ENCODE data around the gene IRF2BP1.
A peak's percentile ranks its signal among the peaks of the same experiment; 100 is the strongest.
"Not testable (repeated sequence)": the region's sequence is repeated elsewhere in the genome, so short reads cannot be mapped to it uniquely, and the experiment has no call there.

IRF2BP1 gene

GRCh38 chr19:45901912-45902650 is 16.1 kb upstream of the IRF2BP1 start, which contains the start of gene MYPOP:
MYPOP (minus strand) TSS chr19:45902613; CDS start chr19:45901773, 840 bp downstream.
- DNase-seq = peak in 1 of 2 experiments; percentile 11

DNA sequence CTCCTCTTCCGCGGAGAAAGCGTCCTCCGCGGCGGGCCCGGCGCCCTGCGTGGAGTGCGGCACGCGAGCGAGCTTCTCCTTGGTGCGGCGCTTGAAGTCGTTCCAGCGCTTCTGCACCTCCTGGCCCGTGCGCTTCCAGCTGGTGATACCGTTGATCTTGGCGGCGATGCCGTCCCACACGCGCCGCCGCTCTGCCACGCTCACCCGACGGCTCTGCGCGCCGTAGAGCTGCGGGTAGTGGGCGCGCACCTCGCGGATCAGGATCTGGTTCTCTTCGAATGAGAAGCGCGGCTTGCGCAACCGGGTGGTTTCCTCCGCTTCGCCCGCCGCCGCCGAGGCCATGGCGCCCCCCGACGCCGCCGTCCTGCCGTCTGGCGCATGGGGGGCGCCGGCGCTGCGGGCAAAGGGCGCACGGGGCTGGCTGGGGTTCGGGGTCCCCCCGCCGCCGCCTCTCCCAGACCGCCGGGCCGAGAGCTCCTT is 15.5 kb upstream of the IRF2BP1 start:
- DNase-seq = peak; percentile 33 to 40

DNA sequence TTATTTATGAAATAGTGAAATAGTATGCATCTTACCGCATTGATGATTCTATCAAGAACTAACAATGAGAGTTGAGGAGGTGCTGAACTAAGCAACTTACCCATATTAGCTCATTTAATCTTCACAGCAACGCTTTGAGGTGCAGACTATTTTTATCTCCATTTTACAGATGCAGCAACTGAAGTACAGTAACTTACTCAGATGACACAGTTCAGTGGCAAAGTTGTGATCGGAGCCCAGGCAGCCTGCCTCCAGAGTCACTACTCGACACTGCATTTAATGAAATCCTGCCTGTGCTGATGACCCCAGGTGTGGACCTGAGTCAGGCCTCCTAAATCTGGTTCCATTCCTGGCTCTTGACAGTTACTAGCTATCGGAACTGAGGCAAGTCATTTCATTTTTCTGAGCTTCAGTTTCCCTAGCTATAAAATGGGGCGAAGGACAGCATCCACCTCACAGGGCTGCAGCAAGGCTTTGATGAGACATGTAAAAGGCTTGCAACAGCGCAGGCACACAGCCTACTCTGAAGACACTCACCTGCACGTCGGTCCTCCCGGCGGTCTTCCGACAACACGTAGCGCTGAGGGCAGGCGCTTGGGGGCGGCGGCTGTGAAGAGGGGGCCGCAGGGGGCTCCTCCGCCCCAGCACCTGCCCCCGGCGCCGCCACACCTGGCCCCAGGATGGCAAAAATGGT is 14.9 kb upstream of the IRF2BP1 start:
- no peak for DNase-seq

GRCh38 chr19:45899919-45900589 is 14.1 kb upstream of the IRF2BP1 start:
- no peak for DNase-seq

DNA sequence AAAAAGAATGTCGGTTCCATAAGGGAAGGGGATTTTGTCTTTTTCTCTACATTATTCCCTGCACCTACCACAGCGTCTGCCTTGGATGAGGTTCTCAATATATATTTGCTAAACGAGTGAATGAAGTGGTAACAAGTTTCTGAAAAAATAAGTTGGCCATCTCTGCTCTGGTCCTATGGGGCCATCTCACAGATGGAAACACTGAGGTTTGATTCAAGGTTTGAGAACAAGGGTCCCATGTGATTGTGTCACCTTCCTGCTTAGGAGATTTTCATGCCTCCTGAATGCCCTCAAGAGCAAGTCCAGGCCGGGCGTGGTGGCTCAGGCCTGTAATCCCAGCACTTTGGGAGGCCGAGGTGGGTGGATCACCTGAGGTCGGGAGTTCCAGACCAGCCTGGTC is 13.3 kb upstream of the IRF2BP1 start:
- DNase-seq = no peak

GRCh38 chr19:45897261-45897812 is 11.4 kb upstream of the IRF2BP1 start:
- no peak for DNase-seq

- not testable (repeated sequence) for DNase-seq
Observed at GRCh38 chr19:45895983-45896599, 10.2 kb upstream of the IRF2BP1 start.

- no peak for DNase-seq
Observed at GRCh38 chr19:45895519-45895972, 9.6 kb upstream of the IRF2BP1 start.

DNA sequence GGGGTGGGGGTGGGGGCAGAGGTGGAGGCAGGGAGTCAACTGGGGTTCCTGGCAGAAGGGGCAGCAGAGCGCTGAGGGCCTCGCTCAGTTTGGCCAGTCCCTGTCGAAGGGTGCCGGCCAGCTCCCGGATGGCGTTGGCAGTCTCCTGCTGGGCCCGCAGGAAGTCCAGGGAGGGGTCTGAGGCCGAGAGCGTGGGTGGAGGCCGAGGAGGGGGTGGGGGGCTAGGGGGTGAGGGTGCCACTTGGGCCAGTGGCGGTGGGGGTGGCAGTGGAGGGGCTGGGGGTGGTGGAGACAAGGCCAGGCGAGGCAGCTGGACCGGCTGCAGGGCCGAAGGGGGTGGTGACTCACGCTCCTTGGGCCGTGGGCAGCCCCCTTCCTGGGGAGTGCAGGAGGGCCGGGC is 4.9 kb upstream of the IRF2BP1 start:
- DNase-seq = no peak

GRCh38 chr19:45889210-45889885 is 3.4 kb upstream of the IRF2BP1 start:
- DNase-seq = no peak

DNA sequence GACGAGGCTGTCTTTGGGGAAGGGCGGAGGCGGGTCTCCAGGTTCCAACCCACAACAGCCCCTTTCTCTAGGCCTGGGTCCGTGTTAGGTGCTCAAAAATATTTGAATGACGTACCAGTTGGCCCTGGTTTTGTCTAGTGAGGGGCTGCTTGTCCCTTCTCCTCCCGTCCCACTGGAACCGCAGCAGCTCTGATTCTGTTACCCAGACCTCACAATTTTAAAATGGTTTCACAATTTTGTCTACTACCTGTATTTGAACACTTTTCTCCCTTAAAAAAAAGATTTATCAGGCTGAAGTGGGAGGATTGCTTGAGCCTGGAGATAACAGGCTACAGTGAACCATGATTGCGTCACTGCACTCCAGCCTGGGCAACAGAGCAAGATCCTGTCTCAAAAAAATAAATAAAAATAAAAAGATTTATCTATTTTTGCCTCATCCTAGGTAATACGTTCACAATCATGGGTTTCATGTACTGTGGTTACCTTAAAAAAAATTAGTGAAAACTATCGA is 1.3 kb upstream of the IRF2BP1 start:
- no peak for DNase-seq

- DNase-seq = peak; percentile 93 to 95
Observed at GRCh38 chr19:45886427-45887199, 672 bp upstream of the IRF2BP1 start.

GRCh38 chr19:45884682-45885555 is 1.0 kb downstream of the IRF2BP1 start:
- DNase-seq = peak; percentile 31 to 35

DNA sequence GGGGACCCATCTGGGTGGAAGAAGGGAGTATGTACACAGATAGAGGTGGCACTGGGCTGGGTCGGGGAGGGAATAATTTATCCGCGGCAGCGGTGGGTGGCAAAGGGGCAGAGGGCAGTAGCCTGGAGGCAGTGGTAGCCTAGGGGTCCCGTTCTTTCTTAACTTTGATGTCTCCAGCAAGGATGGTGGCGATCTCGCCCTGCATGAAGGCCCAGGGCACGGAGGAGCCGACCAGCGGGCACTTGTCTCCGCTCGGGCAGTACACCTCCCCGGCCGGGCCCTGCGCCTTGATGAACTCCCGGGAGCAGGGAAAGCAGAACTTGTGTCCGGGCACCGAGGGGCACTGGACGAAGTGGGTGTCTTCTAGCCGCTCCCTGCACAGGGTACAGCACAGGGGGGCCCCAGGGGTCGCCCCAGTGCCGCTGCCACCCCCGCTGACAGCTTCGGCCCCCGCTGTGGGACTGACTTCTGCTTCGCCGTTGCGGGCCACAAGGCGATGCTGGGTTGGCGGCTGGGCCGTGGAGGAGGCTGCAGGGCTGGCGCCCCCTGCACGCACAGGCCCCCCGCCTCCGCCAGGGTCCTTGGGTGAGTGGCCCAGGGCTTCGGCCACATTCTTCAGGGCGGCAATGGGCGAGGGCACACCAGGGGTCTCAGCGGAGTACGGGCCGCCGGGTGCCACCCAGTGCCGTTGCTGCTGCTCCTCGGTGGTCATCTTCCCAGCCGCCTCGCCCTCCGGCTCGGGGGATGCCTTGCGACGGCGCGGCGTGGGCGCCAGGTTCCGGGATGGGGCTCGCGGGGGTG is 1.9 kb downstream of the IRF2BP1 start:
- no peak for DNase-seq

DNA sequence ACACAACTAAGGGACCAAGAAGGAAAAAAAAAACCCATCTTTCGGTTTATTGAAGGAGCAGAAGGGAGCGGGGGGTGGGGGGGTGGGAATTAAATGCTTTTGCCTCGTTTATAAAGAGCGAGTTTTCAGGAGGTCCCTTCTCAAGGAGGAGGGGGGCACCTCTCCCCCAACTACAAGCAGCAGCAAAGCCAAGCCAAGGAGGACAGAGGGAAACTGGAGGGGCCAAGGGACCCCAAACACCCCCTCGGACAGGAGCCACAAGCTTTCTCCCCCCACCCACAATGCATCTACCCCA is 2.4 kb downstream of the IRF2BP1 start:
- DNase-seq = no peak

DNA sequence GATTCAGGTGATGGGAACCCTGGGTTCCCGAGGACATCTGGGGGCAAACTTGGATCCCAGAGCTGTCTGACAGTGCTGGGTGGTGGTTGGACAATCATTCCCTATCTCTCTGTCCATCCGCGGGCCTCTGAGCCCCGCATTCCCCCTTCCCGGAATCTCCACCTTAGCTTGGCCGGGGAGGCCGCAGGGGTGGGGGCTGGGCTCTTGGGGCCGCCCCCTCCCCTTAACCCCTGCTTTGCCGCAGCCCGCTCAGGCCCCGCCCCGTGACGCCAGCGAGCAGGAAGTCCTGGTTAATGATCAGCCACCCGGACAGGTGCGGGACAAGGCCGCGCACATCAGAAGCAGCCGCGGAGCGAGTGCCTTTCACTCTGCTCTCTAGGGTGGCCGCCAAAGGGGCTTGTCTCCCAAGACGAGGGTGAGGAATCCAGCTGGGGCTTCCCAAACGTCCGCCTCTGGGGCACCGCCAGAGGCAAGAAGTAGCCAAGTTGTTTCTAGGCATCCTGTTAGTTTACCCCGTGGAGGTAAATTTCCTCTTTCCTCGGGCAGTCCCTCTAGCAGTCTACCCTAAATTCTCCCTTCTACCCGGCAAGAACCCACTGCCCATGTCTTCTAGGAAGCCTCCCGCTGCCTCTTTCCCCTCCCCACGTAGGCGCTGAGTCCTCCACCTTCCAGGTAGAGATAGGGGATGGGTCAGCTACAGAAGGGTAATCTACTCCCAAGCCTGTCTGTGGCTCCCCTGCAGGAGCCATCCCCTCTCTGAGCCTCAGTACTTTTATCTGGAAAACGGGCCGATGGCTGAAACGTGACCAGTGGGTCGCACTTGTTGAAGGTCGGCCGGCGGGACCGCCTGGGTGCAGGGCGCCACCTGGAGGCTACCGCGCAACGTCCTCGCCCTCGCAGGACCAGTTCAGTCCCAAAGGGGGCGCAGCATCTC is 3.0 kb downstream of the IRF2BP1 start:
- peak; percentile 89 to 92 for DNase-seq

DNA sequence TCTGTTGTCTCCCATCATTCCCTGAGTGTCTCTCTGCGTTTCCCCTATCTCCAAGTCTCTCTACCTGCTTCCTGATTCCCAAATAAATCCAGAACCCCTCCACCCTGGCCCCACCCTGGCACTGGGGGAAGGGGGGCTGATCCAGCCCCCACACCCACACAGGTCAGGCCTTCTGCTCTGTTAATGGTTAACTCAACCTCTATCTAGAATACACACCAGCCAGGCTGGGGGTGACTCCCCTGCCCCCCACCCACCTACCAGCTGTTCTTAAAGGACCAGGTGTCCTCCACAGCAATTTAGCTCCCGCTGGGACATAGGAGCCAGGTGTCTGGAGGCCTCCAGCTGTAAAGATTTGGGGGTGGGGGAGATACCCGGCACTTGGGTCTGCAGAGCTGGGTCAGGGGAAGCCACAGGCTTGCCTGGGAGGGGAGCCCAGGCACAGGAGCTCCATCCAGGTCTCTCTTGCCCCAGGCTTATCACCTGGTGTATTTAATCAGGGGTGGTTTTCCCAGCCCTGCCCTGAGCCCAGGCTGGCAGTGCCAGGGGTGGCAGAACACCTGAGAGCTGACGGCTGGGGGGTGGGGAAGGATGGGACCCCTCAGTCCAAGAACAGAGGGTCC is 3.9 kb downstream of the IRF2BP1 start:
- no peak for DNase-seq

Data from activated CD4-positive, alpha-beta T cell treated with anti-CD3 and anti-CD28 coated beads, Interleukin-2, amount 50 U/mL, for 48 hours (primary cell).